Cardiac fibroblast (primary cell): ENCODE measurements around the gene PPP1R37.

Experiments used
- DNase-seq, 2 donors: peaks; one replicate each; pipeline versions ENCODE4 v3.0.0 to v3.0.0-alpha.2; 2010; ENCODE audit warnings: low read depth in 2 of 2
- H3K4me3 ChIP-seq, 2 donors: replicated peaks in 1 of 2; 1 replicate in 1 of 2; 2 replicates in 1 of 2; pipeline ENCODE4 v1.5.1; 2011; ENCODE audit warnings: low read depth in 2 of 2, low read length in 2 of 2, mild to moderate bottlenecking in 2 of 2, moderate library complexity in 1 of 2
- CTCF ChIP-seq: IDR thresholded peaks from one replicate; pipeline ENCODE4 v1.5.1; 2011; ENCODE audit warnings: low read depth, mild to moderate bottlenecking, low read length, inconsistent platforms

Gene PPP1R37

GRCh38 chr19:45163751-45164460, 70.9 kb downstream of the PPP1R37 start:
- TF ChIP-seq CTCF, result no peak
- H3K4me3 ChIP-seq, result no peak overlapping the region
- DNase-seq, result no peak

DNA sequence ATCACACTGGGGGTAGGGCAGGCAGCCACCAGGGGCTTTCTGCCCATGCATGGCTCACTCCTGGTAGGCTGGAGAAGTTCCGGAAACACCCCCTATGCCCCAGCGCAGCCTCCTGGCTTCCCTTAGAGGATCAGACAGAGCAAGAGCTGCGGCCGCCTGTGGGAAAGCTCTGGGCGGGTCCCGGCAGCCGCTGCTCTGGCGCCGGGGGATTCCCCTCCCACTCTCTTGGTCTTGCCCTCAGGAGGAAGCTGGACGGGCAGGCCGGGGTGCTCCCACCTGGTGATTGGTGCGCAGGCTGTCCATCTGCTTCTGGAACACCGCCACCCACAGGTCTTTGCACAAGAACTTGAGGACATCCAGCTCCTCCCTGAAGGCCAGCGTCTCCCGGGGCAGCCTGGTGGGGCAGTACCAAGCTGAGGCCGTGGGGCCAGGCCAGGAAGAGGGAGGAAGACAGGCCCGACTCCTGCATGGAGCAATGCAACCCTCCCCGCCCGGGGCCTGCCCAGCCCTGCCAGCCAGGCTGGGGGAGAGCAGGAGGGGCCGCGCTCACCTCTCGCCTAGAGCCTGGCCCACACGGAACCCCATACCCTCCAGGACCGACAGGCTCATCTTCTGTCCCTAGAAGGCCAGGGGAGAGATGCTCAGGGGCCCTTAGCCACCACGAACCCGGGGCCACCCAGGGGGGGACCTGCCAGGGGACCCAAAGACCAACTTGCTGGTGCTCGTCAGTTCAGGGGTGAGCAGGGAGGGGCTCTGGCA, 71.8 kb downstream of the PPP1R37 start:
- no peak overlapping the region for H3K4me3 ChIP-seq

DNA sequence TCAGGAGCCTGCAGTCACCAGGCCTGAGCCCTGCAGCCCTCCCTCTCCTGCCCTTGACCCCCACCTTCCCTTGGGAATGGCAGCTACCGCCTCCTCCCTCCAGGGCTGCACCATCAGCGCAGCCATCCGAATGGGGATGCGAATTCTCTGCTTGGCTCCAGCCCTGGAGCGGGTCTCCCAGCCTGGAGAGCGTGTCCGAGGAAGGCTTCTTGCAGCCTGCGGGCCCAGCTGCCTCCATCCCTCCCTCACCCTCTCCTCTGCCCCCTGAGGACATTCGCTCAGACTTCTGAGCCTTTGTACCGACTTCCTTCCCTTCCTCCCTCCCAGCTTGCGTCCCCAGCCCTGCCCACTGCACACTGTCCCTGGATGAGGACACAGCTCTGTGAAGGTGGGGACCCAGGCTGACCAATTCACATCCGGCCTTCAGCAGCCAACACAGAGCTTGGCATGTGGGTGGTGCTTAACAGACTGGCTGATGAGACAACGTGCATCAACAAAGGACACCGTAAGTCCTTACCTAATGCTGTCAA, 73.8 kb downstream of the PPP1R37 start:
- DNase-seq, result peak in 1 of 2 donors; percentile 22
- no peak overlapping the region for H3K4me3 ChIP-seq
- no peak for TF ChIP-seq CTCF

More for the DNA sequence above, 71.8 kb downstream of the PPP1R37 start:
- DNase-seq, result peak; percentile 67 to 85
- no peak for TF ChIP-seq CTCF

DNA sequence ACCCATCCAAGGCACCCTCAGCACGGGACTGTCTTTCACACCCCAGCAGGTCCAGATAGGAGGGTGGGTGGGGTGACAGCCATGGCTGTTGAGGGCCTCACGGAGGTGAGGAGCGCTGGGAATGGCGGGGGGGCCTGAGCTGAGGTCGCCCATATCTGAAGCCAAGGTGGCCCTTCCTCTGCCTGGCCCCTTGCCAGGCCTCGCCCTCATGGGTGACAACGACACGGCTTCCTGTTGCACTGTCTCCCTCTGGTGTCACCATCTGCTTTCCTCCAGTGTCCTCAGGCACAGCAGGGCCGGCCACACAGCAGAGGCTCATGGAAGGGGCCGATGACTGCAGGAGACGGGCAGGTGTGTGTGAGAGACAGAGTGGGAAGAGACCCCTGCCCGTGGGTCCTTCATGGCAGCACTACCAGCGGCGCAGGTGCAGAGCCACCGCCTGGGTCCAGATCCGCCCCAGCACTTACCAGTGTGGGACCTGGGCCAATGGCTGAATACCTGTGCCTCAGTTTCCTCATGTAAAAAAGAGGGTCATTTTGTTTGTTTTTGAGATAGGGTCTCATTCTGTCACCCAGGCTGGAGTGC, 75.9 kb downstream of the PPP1R37 start:
- no peak overlapping the region for H3K4me3 ChIP-seq
- no peak for TF ChIP-seq CTCF
- DNase-seq, result no peak

DNA sequence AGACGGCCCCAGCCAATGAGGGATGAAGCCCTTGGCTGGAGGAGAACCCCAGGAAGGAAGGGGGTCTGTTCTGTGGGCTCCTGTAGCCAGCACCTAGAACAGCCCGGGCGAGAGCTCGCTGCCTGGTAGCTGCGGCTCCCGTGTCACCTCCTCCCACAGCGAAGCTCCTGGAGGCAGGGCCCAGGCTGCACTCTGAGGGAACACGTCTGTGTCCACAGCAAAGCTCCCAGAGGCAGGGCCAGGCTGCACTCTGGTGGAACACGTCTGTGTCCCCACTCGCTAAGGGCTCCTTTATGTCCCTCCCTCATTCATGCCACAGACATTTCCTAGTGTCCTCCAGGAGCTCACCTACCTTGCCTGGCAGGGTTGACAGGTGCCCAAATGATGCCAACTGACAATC, 76.6 kb downstream of the PPP1R37 start:
- TF ChIP-seq CTCF, result no peak
- no peak for DNase-seq
- no peak overlapping the region for H3K4me3 ChIP-seq

- no peak for DNase-seq
- no peak for TF ChIP-seq CTCF
- no peak overlapping the region for H3K4me3 ChIP-seq
Measured at GRCh38 chr19:45170146-45171106, 77.4 kb downstream of the PPP1R37 start.
